NCI-H345 (cell line): ENCODE data around the gene PROCR.
A peak's percentile ranks its signal among the peaks of the same experiment; 100 is the strongest.
"Not testable (repeated sequence)": the region's sequence is repeated elsewhere in the genome, so short reads cannot be mapped to it uniquely, and the experiment has no call there.

Experiments
- DNase-seq: peaks from one replicate; lab custom pipeline; 2025; lab: John Stamatoyannopoulos, UW

PROCR gene

DNA sequence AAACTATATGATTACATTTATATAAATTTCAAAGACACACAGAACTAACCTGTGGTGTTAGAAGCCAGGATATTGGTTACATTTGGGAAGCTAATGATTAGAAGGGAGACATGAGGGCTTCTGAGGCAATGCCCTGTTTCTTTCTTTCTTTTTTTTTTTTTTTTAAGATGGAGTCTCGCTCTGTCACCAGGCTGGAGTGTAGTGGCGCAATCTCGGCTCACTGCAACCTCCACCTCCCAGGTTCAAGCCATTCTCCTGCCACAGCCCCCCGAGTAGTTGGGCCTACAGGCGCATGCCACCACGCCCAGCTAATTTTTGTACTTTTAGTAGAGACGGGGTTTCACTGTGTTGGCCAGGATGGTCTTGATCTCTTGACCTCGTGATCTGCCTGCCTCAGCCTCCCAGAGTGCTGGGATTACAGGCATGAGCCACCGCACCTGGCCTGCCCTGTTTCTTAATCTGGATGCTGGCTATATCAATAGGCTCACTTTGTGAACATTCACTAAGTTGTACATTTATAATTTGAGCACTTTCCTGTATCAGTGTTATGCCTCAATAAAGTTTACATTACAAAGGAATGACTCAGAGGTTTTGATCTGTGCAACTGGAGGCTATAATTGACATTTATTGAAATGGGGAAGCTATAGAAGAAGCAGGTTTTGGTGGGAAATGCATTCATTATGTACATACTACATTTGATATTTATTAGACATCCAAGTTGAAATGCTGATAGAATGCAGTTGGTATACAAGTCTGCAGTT is 21.3 kb downstream of the PROCR start:
- not testable (repeated sequence) for DNase-seq

DNA sequence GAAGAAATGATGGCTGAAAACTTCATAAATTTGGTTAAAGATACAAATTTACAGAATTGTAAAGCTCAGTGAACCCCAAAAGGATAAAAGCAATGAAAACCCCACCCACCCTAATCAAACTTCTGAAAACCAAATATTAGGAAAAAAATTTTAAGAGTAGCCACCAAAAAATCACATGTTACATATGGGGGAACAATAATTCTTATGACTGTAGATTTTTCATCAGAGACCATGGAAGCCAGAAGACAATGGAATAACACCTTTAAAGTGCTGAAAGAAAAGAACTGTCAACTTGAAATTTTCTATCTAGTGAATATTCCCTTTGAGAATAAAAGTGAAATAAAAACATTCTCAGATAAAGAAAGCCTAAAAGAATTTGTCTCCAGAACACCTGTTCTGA is 24.4 kb downstream of the PROCR start:
- no peak for DNase-seq

- no peak for DNase-seq
Measured at GRCh38 chr20:35199740-35200139, 27.9 kb downstream of the PROCR start.

DNA sequence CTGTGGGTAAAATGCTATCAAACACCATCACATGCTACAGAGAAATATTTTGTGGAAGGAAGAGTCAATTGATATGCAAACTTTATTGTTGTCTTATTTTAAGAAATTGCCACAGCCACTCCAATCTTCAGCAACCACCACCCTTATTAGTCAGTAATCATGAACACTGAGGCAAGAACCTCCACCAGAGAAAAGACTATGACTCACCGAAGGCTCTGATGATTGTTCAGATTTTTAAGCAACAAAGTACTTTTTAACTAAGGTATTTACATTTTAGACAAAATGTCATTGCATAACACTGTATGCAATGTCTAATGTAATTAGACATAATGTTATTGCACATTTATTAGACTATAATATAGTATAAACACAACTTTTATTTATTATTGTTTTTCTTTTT is 28.4 kb downstream of the PROCR start:
- no peak for DNase-seq

DNA sequence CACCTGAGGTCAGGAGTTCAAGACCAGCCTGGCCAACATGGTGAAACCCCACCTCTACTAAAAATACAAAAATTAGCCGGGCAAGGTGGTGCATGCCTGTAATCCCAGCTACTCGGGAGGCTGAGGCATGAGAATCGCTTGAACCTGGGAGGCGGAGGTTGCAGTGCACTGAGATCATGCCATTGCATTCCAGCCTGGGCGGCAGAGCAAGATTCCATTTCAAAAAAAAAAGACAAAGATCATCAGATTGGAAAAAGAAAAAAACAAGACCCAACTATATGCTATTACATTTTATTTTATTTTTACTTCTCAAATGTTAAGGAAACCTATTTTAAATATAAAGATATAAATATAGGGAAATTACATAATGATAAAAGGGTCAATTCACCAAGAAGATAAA is 29.6 kb downstream of the PROCR start:
- not testable (repeated sequence) for DNase-seq

DNA sequence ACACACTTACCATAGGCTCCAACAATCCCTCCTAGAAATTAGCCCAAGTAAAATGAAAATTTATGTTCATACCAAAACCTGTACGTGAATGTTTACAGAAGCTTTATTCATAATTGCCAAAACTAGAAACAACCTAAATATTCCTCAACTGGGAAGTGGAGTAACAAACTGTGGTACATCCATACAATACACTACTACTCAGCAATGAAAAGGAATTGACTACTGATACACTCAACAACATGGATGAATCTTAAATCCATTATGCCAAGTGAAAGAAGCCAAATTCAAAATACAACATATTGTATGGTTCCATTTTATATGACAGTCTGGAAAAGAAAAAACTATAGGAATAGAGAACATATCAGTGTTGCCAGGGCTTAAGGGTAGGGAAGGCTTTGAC is 34.9 kb downstream of the PROCR start:
- no peak for DNase-seq

DNA sequence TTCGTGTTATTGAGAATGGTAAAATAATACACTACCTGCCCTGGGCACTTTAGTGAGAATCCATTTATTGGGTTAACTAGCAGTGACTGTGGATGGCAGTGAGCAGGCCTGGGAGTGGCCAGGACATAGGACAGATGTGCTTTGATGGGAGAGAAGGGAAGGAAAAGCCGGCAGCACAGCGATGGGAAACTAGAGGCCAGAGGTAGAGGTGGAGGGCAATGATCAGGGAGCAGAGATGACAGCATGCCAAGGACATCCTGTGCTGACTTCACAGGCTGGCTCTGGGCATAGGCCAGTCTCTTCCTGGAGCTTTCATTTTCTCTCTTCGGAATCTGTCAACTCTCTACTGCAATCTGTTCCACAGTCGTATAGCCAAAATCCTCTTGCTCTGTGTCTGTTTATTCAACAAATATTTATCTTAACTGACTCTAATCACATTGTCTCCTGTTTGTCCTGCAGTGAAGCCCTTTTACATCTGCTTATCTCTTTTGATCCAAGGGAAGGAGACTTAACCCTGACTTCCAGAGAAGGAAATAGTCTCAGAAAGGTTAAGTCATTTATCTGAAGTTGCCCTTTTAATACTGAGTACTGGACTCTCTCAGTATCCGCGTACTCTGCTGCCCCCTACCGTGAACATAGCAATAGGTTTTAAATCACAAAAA is 36.2 kb downstream of the PROCR start:
- peak; percentile 71 for DNase-seq

- DNase-seq, result no peak
Measured at GRCh38 chr20:35215066-35215956, 43.4 kb downstream of the PROCR start.

GRCh38 chr20:35216541-35216940 is 44.7 kb downstream of the PROCR start:
- DNase-seq, result no peak

- DNase-seq, result no peak
Measured at GRCh38 chr20:35223941-35224340, 52.1 kb downstream of the PROCR start.

DNA sequence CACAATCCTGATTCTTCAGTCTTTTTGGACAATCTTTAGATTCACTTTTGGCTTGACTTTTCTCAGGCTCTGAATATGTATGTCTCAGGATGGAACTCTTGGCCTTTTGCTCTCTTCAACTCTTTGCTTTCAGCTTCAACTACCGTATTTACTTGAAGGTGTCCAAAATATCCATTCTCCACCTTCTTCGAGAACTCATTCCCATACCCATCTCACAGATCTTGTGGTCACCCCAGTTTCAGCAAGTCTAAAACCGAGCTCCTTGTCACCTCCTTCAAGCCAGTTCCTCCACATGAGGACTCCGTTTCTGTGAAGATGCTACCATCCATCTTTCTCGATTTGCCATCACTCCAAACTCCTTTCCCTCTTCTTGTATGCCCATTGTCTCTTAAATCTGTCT is 52.7 kb downstream of the PROCR start:
- no peak for DNase-seq

DNA sequence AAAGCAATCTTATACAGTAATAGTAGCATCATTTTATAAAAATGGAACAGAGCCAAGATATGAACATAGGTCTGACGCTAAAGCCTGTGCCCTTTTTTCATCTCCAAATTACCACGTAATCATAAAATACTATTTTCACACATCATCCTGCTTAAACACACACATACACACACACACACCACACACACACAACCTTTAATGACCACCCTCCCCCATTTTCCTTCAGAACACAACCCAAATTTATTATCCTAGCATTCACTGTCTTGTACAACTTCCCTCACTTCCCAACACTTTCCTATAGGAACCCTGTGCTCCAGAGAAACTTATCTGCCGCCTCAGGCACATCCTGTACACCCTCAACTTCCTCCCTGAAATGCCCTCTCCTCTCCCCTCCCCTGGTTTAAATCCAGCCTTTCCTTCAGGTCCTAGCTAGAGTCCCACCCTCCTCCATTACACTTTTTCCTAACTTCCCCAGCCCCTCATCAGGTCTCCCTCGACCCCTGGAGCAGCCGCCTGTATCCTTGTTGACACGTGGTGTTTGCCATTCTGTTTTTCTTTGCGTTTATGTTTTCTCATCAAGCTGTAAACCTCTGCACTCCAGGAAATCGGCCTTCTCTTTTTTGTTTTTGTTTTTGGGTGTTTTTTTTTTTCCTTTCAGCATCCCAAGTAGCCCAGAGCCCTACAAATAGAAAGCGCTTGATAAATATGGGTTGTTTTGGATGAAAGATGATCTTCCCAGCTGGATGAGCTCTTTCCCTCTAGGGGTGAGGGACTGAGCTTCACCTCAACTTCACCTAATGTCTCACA is 53.6 kb downstream of the PROCR start:
- DNase-seq, result no peak

DNA sequence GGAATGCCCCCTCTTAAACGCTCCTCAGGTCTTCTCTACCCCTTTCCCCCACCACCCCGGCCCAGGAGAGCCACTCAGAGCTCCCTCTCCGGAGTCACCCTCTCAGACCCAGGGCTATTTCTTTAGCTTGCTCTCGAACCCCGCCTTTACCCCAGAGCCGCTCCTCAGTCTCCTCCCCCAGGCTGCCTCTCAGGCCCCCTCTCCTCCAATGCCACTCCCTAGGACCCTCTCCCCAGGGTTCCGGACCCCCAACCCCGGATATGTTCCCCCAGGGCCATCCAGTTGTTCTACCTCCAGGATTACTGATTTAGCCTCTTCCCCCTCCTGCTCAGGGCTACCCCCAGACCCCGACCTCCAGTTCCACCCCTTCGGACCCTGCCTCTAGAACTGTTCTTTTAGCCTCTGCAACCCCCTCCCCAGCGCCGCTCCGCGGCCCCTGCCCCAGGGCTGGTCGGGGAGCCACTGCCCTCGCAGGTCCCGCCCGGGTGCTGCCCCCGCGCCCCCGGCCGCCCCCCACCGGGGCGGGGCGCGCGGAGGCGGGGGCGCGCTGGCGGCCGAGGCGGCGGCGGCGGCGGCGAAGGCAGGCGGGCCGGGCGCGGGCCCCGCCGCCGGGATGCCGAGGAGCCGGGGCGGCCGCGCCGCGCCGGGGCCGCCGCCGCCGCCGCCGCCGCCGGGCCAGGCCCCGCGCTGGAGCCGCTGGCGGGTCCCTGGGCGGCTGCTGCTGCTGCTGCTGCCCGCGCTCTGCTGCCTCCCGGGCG is 54.4 kb downstream of the PROCR start, which contains the start of gene MMP24:
Gene MMP24 (plus strand): TSS at position 565 of the 758 bp plus-strand sequence. CDS start 49 bp downstream, at position 614.
- DNase-seq, result peak; percentile 26
